SW480 (cell line): ENCODE data around the gene AP2A2.

Source experiments
- DNase-seq: peaks from one replicate; pipeline ENCODE4 v3.0.0-alpha.2; 2016; ENCODE audit warnings: low spot score

Gene AP2A2

GRCh38 chr11:996681-997080 is 71.0 kb downstream of the AP2A2 start:
- no peak for DNase-seq

- no peak for DNase-seq
Measured at GRCh38 chr11:997907-998306, 72.2 kb downstream of the AP2A2 start.

- no peak for DNase-seq
Measured at GRCh38 chr11:999009-999408, 73.3 kb downstream of the AP2A2 start.

- DNase-seq = no peak
Measured at GRCh38 chr11:1000357-1001278, 74.9 kb downstream of the AP2A2 start.

- no peak for DNase-seq
Measured at GRCh38 chr11:1001617-1002405, 76.1 kb downstream of the AP2A2 start.

- DNase-seq = no peak
Measured at GRCh38 chr11:1002406-1002984, 76.8 kb downstream of the AP2A2 start.

- DNase-seq = no peak
Measured at GRCh38 chr11:1003159-1003558, 77.5 kb downstream of the AP2A2 start.

- no peak for DNase-seq
Measured at GRCh38 chr11:1005928-1006327, 80.3 kb downstream of the AP2A2 start.

GRCh38 chr11:1006762-1007161 is 81.1 kb downstream of the AP2A2 start:
- DNase-seq = no peak

- no peak for DNase-seq
Measured at GRCh38 chr11:1007279-1007678, 81.6 kb downstream of the AP2A2 start.

- DNase-seq = no peak
Measured at GRCh38 chr11:1008001-1008802, 82.5 kb downstream of the AP2A2 start.

GRCh38 chr11:1008803-1009145 is 83.1 kb downstream of the AP2A2 start:
- no peak for DNase-seq

- DNase-seq = no peak
Measured at GRCh38 chr11:1009371-1009770, 83.7 kb downstream of the AP2A2 start.

GRCh38 chr11:1009991-1010390 is 84.3 kb downstream of the AP2A2 start:
- DNase-seq = no peak

GRCh38 chr11:1010551-1011319 is 85.1 kb downstream of the AP2A2 start:
- DNase-seq = no peak

- DNase-seq = no peak
Measured at GRCh38 chr11:1011320-1011698, 85.6 kb downstream of the AP2A2 start.

- no peak for DNase-seq
Measured at GRCh38 chr11:1012291-1012690, 86.6 kb downstream of the AP2A2 start.

GRCh38 chr11:1012740-1013630 is 87.3 kb downstream of the AP2A2 start:
- no peak for DNase-seq

GRCh38 chr11:1013631-1013935 is 87.9 kb downstream of the AP2A2 start:
- DNase-seq = no peak

GRCh38 chr11:1014276-1014675 is 88.6 kb downstream of the AP2A2 start:
- DNase-seq = no peak

- no peak for DNase-seq
Measured at GRCh38 chr11:1015064-1015463, 89.4 kb downstream of the AP2A2 start.
